ENCODE measurements around the gene DAZAP2. TPM values are rescaled to one million over a fixed set of nuclear protein-coding genes. Genes with fewer than 3 reads are reported as not detected.
"Not testable (repeated sequence)": the region's sequence is repeated elsewhere in the genome, so short reads cannot be mapped to it uniquely, and the experiment has no call there.

The DAZAP2 gene
- total RNA-seq, 1 donor, result 139 TPM

DNA sequence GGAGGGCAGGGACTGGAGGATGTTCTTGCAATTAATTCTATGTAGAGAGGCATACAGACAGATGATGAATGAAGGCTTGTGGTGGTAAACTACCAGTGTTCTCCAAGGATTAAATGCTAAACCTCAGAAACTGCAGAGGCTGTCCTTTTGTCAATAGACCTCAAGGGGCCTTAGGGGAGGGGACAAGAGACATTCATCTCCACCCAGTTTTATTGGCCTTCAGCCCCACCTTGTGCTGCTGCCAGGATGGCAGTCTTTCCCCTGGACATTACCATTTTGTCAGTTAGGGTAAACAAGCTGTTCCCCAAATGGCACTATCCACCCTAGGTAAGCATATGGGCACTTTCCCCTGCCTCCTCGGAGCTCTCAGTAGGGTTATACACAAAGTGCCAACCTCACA is 36.5 kb downstream of the DAZAP2 start:
- H3K4me3 ChIP-seq (ENCODE audit: low read depth, low read length), result no peak overlapping the region
- no peak for DNase-seq (ENCODE audit: low read depth)
- TF ChIP-seq CTCF (IDR thresholded peaks at IDR 0.05; ENCODE audit: insufficient read depth, low read depth, low read length), result no peak

DNA sequence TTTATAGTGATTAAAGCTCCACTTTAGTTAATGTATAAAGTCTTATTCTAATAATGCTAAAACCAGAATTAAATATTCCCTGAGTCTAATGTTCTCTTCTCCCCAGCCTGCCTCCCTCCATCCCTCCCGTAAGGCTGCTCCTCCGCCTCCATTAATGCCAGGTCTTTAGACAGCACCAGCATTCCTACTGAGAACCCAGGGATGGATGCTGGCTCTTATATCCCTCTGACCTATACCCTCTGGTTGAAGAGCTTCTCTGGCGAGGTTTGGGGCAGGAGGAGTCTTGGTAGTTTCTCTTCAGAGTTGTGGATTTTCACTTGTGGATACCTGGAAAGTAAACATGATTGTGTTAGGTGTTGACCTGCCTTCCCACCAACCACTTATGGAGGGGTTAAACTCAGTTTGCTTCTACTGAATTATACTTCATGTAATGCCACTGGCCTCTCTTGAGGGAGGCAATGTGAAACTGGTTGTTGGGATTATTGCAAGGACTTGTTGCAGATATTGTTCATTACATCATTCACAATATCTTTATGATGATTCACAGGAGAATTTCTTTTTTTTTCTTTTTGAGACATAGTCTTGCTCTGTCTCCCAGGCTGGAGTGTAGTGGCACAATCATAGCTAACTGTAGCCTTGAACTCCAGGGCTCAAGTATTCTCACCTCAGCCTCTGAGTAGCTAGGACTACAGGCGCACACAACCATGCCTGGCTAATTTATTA is 42.7 kb downstream of the DAZAP2 start:
- H3K4me3 ChIP-seq (ENCODE audit: low read depth, low read length), result no peak overlapping the region
- TF ChIP-seq CTCF (IDR thresholded peaks at IDR 0.05; ENCODE audit: insufficient read depth, low read depth, low read length), result no peak
- peak; percentile 44 for DNase-seq (ENCODE audit: low read depth)

GRCh38 chr12:51285843-51286242 is 47.2 kb downstream of the DAZAP2 start:
- no peak for DNase-seq (ENCODE audit: low read depth)
- no peak for TF ChIP-seq CTCF (IDR thresholded peaks at IDR 0.05; ENCODE audit: insufficient read depth, low read depth, low read length)
- no peak overlapping the region for H3K4me3 ChIP-seq (ENCODE audit: low read depth, low read length)

- not testable (repeated sequence) for DNase-seq (ENCODE audit: low read depth); H3K4me3 ChIP-seq (ENCODE audit: low read depth, low read length)
Observed at GRCh38 chr12:51291603-51292513, 53.2 kb downstream of the DAZAP2 start.

Other genes with a start within 250 kb of the DAZAP2 start
- gene SLC11A2, start 212.4 kb upstream of the DAZAP2 start, total RNA-seq, result 39.0 and 56.6 TPM in 2 replicates
- gene LETMD1, start 190.5 kb upstream of the DAZAP2 start, total RNA-seq, result 23.7 and 25.8 TPM in 2 replicates
- 23.2 and 25.9 TPM in 2 replicates for gene CSRNP2, start 155.2 kb upstream of the DAZAP2 start, total RNA-seq
- 6.4 and 7.8 TPM in 2 replicates for gene TFCP2, start 65.7 kb upstream of the DAZAP2 start, total RNA-seq
- gene POU6F1, start 20.8 kb upstream of the DAZAP2 start, total RNA-seq, result 3.5 and 4.5 TPM in 2 replicates
- gene SMAGP, start 31.6 kb downstream of the DAZAP2 start, total RNA-seq, result 5.2 and 8.4 TPM in 2 replicates
- gene BIN2, start 85.3 kb downstream of the DAZAP2 start, total RNA-seq, result not detected in 2 replicates
- not detected in 2 replicates for gene CELA1, start 107.9 kb downstream of the DAZAP2 start, total RNA-seq
- gene GALNT6, start 152.6 kb downstream of the DAZAP2 start, total RNA-seq, result 32.2 and 66.9 TPM in 2 replicates
- gene SLC4A8, start 186.0 kb downstream of the DAZAP2 start, total RNA-seq, result 6.9 and 9.0 TPM in 2 replicates

Data from fibroblast of villous mesenchyme (primary cell).